ENCODE data around the gene PTN.
"Not testable (repeated sequence)": the region's sequence is repeated elsewhere in the genome, so short reads cannot be mapped to it uniquely, and the experiment has no call there.

PTN gene

DNA sequence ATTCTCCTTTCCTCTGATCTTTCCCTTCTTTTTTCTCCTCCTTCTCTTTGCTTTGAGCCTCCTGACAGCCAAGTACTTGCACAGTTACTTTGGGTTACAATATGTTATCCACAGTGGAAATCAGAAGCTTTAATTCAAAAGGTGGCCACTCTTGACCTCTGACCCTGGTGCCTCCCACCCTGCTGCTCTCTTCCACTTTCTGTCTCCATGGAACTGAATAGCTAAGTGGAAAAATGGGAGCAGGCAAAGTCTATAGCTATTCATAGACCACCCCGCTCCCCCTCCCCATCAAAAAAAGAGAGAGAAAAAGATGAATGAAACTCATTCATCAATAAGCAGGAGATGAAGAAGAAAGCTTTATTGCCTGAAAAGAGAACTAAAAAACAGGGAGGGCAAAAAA is 39.4 kb downstream of the PTN start:
- H3K4me3 Mint-ChIP-seq, result no peak overlapping the region
- no peaks in the 10 kb centered on the region for H3K4me1 Mint-ChIP-seq
- no peak overlapping the region for H3K27ac Mint-ChIP-seq
- no peaks in the 10 kb centered on the region for H3K27me3 Mint-ChIP-seq
- DNase-seq, result no peak
- peaks cover 3% of the 10 kb centered on the region for H3K9me3 Mint-ChIP-seq
- no peaks in the 10 kb centered on the region for H3K36me3 Mint-ChIP-seq
- CTCF ChIA-PET, result no interaction called here

DNA sequence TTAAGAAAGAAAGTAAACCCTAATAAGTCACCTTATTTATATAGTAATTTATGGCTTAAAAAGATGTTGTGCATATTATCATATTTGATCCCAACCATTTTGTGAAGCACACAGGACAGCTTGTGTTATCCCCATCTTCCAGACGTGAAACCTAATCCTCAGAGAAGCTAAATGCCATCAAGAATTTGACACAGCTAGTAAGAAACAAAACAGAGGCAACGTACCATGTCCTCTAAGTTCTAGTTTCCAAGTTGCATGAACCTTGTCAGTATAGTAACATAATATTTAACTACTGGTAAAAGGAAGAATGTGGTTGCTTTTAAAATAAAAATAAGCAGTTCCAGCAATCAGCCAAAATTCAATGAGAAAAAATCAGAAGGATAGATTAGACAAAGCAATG is 41.5 kb downstream of the PTN start:
- H3K27me3 Mint-ChIP-seq, result no peaks in the 10 kb centered on the region
- H3K27ac Mint-ChIP-seq, result no peak overlapping the region

DNA sequence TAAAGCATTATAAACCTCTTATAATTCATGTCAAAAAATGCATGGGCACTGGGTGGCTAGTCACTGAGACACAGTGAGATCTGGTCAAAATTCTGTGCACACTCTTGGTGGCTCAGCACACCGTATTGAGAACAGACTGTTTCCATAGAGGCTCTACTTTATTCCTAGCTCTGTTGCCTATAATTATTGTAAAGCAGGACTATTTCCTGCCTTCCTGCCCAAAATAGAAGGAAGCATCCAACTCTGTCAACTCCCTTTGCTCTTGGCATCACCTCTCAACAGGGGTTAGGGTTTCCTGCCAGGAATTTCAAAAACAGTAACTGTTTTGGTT is 45.1 kb downstream of the PTN start:
- H3K36me3 Mint-ChIP-seq, result no peaks in the 10 kb centered on the region
- no peaks in the 10 kb centered on the region for H3K4me1 Mint-ChIP-seq
- H3K27ac Mint-ChIP-seq, result no peak overlapping the region
- no peak overlapping the region for H3K4me3 Mint-ChIP-seq
- H3K27me3 Mint-ChIP-seq, result no peaks in the 10 kb centered on the region
- CTCF ChIA-PET, result no interaction called here
- no peak for DNase-seq
- peaks cover 3% of the 10 kb centered on the region for H3K9me3 Mint-ChIP-seq

More for the DNA sequence above, 41.5 kb downstream of the PTN start:
- H3K4me1 Mint-ChIP-seq, result no peaks in the 10 kb centered on the region
- peaks cover 3% of the 10 kb centered on the region for H3K9me3 Mint-ChIP-seq
- no peaks in the 10 kb centered on the region for H3K36me3 Mint-ChIP-seq
- CTCF ChIA-PET, result no interaction called here
- no peak for DNase-seq
- no peak overlapping the region for H3K4me3 Mint-ChIP-seq

DNA sequence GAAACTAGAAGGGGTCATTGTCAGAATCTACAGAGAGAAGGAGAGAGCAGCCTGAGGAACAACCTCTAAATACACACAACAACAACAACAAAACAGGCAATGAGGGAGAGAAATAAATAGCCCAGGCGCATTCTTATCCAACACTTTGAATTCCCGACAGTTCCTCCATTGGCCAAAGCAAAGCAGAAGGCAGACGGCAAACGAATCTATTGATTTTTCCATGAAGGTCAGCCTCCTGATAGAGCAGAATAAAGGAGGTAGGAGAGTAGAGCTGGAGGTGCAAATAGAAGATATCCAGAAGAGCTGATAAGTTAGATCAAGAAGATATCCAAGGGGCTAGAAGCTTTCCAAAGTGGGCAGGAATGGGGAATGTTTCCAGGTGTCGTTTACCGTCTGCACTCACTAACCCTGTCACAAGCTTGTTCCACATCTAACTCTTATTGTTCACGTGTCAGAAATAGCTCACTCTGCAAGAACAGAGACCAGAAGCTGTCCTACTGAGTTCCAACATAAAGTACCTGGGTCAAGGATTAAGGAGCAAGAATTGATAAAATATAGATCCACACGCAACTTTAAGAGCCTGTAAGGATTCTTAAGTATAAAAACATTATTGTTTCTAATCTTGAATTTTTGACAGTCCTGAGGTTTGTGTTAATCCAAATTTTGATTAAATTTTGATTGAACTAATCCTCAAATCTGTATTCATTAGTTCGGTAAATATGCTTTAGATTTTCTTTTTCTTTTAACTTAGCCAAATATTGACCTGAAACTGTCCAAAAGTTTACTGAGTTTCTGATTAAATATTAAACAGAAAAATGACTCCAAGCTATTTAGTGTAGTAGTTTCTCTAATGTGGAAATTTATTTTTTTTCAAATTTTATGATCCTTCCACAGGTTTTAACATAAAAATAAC is 45.7 kb downstream of the PTN start:
- H3K27me3 Mint-ChIP-seq, result no peaks in the 10 kb centered on the region
- no peaks in the 10 kb centered on the region for H3K4me1 Mint-ChIP-seq
- CTCF ChIA-PET, result interaction anchor here (1.2 kb wide), 1 partner anchor 30 kb away, joined by 3 read pairs; no protein-coding TSS in a partner anchor
- no peak overlapping the region for H3K4me3 Mint-ChIP-seq
- DNase-seq, result no peak
- H3K36me3 Mint-ChIP-seq, result no peaks in the 10 kb centered on the region
- H3K9me3 Mint-ChIP-seq, result peaks cover 3% of the 10 kb centered on the region
- H3K27ac Mint-ChIP-seq, result no peak overlapping the region

DNA sequence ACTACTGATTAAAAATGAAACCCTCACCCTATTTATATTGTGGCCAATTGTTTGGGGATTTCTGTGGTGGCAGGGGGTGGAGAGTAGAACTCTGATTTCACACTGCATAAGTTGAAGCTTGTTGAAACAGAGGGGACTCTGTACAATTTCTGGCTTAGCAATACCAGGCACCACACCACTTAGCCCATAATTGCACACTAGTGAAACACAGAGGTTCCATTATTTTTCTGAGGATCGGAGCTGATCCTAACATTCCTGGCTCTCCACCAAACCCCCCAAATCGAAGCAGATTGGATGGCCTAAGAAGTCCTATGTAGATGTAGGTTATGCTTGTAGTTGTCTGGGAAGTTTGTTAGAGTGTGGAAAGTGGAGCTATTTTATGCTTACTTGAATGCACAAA is 47.0 kb downstream of the PTN start:
- H3K36me3 Mint-ChIP-seq, result no peaks in the 10 kb centered on the region
- H3K9me3 Mint-ChIP-seq, result peaks cover 3% of the 10 kb centered on the region
- no peak overlapping the region for H3K4me3 Mint-ChIP-seq
- no peak overlapping the region for H3K27ac Mint-ChIP-seq
- H3K4me1 Mint-ChIP-seq, result no peaks in the 10 kb centered on the region
- H3K27me3 Mint-ChIP-seq, result no peaks in the 10 kb centered on the region
- DNase-seq, result no peak
- CTCF ChIA-PET, result no interaction called here

DNA sequence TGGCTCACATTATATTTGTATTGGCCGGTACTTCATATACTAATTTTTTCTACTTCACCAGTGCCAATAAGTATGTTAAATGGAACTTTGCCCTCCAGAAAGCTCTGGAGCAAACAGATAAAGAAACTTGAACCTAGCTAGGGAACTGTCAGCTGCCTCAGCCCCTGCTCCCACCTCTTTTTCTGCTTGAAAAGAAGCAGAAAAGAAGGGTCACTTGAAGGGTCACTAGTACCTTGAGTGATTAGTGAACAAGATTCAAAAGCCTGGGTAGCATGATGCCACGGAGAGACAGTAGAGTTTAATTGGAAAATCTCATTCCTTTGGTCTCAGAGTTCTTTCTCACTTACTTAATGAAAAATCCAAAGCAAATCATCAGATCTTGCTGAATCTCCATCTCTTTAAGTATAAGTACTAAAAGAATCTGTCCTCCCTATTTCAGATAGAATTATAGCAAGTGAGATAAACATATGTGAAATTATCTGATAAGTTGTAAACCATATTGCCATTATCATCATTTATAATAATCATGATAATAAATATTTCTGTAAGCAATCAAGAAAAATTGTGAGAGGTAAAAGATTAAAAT is 47.7 kb downstream of the PTN start:
- Mint-ChIP-seq H3K9me3 (peaks cover 3% of the 10 kb centered on the region), H3K27ac (no peak overlapping the region), H3K36me3 (no peaks in the 10 kb centered on the region), H3K4me1 (no peaks in the 10 kb centered on the region), H3K27me3 (no peaks in the 10 kb centered on the region), H3K4me3 (no peak overlapping the region)
- CTCF ChIA-PET, result no interaction called here
- DNase-seq, result no peak

DNA sequence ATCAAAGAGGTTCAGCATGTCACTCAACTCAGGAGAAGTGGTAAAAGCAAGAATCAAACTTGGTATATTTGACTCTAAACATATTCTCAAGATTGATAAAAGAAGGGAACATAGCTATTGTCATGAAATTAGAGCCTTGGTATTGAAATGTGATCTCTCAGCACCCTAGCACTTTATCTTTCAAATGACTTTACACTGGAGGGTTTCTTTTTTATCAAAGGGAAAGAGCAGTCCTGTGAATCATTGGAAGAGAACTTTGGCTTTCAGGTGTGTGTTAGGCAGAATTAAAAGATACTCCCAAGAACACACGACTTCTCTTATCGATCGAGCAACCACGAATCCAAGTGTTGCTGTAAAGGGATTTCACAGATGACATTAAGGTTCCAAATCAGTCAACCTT is 54.4 kb downstream of the PTN start:
- DNase-seq, result no peak
- CTCF ChIA-PET, result no interaction called here
- Mint-ChIP-seq H3K9me3 (peaks cover 6% of the 10 kb centered on the region), H3K4me3 (no peak overlapping the region), H3K27ac (no peak overlapping the region), H3K4me1 (no peaks in the 10 kb centered on the region), H3K36me3 (no peaks in the 10 kb centered on the region), H3K27me3 (no peaks in the 10 kb centered on the region)

DNA sequence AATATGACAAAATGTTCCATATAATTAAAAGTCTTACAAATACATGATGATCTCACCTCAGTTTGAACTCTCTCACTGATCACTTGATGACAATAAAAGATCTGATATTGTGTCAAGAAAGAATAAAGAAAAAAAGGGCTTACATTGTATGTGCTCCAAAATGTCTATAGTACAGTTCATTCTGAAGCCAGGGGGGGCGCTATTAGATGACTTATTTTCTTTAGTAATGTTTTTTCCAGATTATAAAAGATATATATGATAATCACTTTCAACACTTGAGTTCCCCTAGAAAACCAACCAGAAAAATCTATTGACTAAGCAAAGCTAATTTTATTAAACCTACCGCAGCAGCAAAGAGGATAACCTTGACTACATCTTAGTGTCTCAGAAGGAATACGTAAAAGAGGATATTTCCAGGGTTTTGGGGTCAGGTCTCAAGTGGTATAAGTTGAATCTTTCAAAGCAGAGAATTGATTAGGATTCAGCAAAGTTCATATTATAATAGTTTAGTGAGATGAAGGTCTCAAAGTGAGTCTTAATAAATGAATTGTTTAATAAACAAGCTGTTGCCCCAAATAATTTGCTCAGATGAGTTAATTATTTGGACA is 55.8 kb downstream of the PTN start:
- H3K4me3 Mint-ChIP-seq, result no peak overlapping the region
- CTCF ChIA-PET, result no interaction called here
- peaks cover 6% of the 10 kb centered on the region for H3K9me3 Mint-ChIP-seq
- no peak overlapping the region for H3K27ac Mint-ChIP-seq
- no peaks in the 10 kb centered on the region for H3K27me3 Mint-ChIP-seq
- DNase-seq, result no peak
- no peaks in the 10 kb centered on the region for H3K36me3 Mint-ChIP-seq
- H3K4me1 Mint-ChIP-seq, result no peaks in the 10 kb centered on the region

DNA sequence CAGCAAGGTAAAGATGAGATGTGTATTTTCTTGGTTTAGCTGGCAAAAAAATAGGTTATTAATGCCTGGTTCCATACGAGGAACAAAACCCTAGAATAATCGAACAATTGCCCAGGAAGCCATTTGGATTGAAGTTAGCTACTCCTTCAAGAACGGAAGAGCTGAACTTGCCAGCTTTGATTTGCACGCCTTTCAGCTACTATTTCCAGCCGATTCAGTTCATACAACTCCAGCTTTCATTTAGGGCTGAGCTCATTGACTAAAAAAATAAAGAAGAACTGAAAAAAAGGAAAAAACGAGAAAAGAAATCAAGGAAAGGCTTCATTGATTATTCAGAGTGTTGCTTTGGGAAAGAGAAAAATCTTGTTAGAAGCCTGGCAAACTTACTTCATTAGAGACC is 60.4 kb downstream of the PTN start:
- H3K36me3 Mint-ChIP-seq, result no peaks in the 10 kb centered on the region
- DNase-seq, result no peak
- CTCF ChIA-PET, result no interaction called here
- no peaks in the 10 kb centered on the region for H3K27me3 Mint-ChIP-seq
- H3K4me3 Mint-ChIP-seq, result no peak overlapping the region
- H3K9me3 Mint-ChIP-seq, result peaks cover 2% of the 10 kb centered on the region
- H3K4me1 Mint-ChIP-seq, result no peaks in the 10 kb centered on the region
- no peak overlapping the region for H3K27ac Mint-ChIP-seq

DNA sequence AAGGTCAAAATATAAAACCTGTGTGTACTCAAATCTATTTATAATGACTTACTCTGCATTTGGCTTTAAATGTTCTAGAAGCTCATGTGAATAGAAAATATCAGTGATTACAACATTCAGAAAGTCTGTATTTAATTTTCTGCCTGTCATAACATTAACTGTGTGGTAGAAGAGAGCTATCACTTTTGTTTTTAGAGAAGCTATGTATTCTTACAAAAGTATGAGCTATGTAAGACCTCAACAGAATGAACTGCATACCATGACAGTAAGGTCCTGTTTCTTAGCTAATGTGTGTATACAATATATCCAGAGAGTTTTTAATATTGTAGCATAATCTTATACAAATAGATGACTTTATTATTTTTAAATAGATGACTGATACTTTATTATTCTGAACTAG is 61.5 kb downstream of the PTN start:
- no peak for DNase-seq
- Mint-ChIP-seq H3K27me3 (no peaks in the 10 kb centered on the region), H3K9me3 (peaks cover 2% of the 10 kb centered on the region), H3K27ac (no peak overlapping the region), H3K4me3 (no peak overlapping the region), H3K36me3 (no peaks in the 10 kb centered on the region), H3K4me1 (no peaks in the 10 kb centered on the region)
- CTCF ChIA-PET, result no interaction called here

DNA sequence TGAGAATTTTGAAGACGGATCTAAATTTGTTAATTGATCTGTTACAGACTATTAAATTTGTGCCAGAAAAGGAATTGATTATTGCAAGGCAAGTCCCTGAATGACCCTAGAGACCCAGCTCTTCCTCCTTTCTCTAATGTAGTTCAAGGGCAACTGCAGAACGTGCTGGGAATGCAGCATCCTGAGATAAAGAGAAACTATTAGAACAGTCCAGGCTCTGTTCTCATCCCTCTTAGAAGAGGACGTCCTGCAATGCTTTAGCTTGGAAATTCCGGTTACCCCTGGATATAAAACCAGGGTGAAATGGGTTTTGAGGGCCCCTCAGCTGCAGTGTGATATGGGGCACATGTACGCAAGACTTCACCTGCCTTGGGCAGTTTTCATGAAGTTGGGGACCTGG is 67.3 kb downstream of the PTN start:
- Mint-ChIP-seq H3K27ac (no peak overlapping the region), H3K4me1 (no peaks in the 10 kb centered on the region), H3K36me3 (no peaks in the 10 kb centered on the region), H3K27me3 (no peaks in the 10 kb centered on the region), H3K9me3 (no peaks in the 10 kb centered on the region), H3K4me3 (no peak overlapping the region)
- CTCF ChIA-PET, result no interaction called here
- no peak for DNase-seq

DNA sequence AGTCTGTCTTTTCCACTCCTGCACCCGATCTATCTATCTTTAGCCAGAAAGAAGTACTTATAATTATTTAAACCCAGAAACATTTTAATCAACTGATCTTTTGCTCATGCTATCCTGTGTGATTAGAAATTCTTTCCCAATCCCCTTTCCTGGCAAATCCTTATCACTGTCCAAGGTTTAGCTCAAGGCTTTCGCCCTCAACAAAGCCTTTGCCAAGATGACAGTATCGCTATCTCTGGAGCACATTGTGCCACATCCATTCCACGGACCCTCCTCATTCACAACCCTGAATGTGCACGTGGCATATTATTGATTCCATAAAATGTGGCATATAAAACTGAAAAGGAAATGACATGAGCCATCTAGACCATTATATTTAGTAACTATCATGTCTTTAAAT is 71.3 kb downstream of the PTN start:
- Mint-ChIP-seq H3K9me3 (peaks cover 9% of the 10 kb centered on the region), H3K27me3 (no peaks in the 10 kb centered on the region), H3K4me3 (no peak overlapping the region), H3K4me1 (no peaks in the 10 kb centered on the region), H3K27ac (no peak overlapping the region), H3K36me3 (no peaks in the 10 kb centered on the region)
- CTCF ChIA-PET, result no interaction called here
- no peak for DNase-seq

DNA sequence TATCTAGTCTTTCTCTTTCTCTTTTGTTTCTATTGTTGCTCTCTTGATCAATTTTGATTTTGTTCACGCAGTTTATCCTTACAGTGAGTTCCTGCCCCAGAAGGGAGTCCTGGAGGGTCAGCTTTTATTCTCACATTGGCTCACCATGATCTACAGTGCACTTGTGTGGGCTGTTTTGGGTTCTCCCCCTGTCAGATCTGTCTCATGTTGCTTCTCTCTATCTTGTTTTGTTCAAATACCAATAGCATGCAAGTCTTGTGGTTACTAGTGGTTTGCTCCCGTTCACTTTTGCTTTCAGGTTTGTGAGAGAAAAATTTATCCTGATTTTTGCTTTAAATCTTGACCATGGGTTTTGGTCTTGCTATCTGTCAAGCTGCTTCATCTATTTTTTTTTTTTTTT is 74.3 kb downstream of the PTN start:
- H3K36me3 Mint-ChIP-seq, result no peaks in the 10 kb centered on the region
- no peak overlapping the region for H3K4me3 Mint-ChIP-seq
- H3K4me1 Mint-ChIP-seq, result no peaks in the 10 kb centered on the region
- peaks cover 9% of the 10 kb centered on the region for H3K9me3 Mint-ChIP-seq
- H3K27me3 Mint-ChIP-seq, result no peaks in the 10 kb centered on the region
- no peak for DNase-seq
- no peak overlapping the region for H3K27ac Mint-ChIP-seq
- CTCF ChIA-PET, result no interaction called here

DNA sequence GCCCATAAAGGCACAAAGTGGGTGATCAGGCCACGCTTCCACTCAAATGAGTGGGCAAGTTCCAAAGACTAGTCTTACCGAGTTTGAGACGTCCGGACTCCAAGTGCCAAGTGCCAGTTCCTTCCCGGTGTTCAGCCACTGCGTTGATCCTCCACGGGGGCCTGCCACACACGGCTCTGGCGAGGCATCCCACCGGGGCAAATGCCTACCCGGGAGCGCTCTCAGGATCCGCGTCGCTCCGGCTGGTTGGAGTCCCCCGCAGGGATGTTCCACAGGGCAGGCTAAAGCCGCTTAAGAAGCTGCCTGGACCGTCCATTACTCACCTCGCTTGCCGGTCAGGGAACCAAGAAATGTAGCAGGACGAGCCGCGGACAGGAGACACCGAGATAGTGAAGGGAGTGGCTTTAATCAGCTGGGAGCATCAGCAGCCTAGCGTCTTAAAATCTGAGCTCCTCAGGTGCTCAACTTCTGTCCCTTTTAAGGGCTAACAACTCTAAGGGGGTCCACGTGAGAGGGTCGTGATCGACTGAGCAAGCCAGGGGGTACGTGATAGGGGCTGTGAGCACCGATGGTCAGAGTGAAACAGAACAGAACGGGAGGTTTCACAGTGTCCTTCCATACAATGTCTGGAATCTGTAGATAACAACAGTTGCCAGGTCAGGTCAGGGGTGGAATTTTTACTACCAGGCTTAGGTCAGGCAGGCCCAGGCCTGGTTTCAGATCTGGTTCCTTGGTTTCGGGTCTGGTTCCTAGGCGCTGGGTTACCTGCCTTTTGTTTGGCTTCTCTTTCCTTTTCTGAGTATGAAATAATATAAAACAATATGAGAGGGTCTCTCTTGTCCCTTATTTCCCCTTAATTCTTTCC is 75.3 kb downstream of the PTN start:
- H3K4me1 Mint-ChIP-seq, H3K36me3 Mint-ChIP-seq, H3K4me3 Mint-ChIP-seq, DNase-seq, H3K9me3 Mint-ChIP-seq, H3K27ac Mint-ChIP-seq, H3K27me3 Mint-ChIP-seq, CTCF ChIA-PET: not testable (repeated sequence)
